ENCODE results near the gene GRIN2A. TPM values are rescaled to one million over a fixed set of nuclear protein-coding genes. Genes with fewer than 3 reads are reported as not detected.

GRIN2A gene
- polyA plus RNA-seq, 1 experiment, result not detected

GRCh38 chr16:10153985-10154384 is 28.2 kb downstream of the GRIN2A start:
- CTCF ChIA-PET, result no interaction called here
- no peak for DNase-seq (ENCODE audit: low read depth)
- H3K36me3 ChIP-seq (ENCODE audit: control insufficient read depth, insufficient read depth, low read length), result no peaks in the 10 kb centered on the region
- POLR2A ChIA-PET, result no interaction called here
- TF ChIP-seq CTCF (IDR thresholded peaks at IDR 0.05; ENCODE audit: insufficient read depth, low read depth, low read length), result no peak
- H3K27me3 ChIP-seq (ENCODE audit: control insufficient read depth, insufficient read depth, low read length), result peaks cover 1% of the 10 kb centered on the region; the same call in 1 of the 2 replicates
- no peak overlapping the region for H3K4me3 ChIP-seq (ENCODE audit: low read depth, low read length)

DNA sequence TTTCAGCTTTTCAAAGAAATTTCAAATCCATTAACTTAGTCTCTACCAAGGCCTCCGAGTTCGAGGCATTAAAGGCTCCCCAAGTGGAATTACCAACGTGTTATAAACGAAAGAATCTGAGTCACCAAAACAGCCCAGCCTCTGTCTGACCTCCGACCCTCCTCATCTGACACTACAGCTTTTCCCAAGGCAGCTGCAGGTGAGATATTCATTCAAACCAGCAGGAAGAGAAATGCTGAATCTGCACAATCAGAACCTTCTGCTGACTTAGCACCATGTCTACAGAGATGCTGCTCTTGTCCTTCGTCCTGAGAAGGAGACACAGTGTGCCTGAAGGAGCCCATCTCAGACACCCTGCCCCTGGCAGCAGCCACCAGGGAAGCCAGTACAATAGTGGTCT is 30.5 kb downstream of the GRIN2A start:
- TF ChIP-seq CTCF (IDR thresholded peaks at IDR 0.05; ENCODE audit: insufficient read depth, low read depth, low read length), result no peak
- CTCF ChIA-PET, result interaction anchor here (1.0 kb wide), 1 partner anchor 1013 kb away, joined by 4 read pairs; no protein-coding TSS in a partner anchor
- no peak for DNase-seq (ENCODE audit: low read depth)
- POLR2A ChIA-PET, result no interaction called here
- H3K27me3 ChIP-seq (ENCODE audit: control insufficient read depth, insufficient read depth, low read length), result peaks cover 1% of the 10 kb centered on the region; the same call in 1 of the 2 replicates
- no peaks in the 10 kb centered on the region for H3K36me3 ChIP-seq (ENCODE audit: control insufficient read depth, insufficient read depth, low read length)
- no peak overlapping the region for H3K4me3 ChIP-seq (ENCODE audit: low read depth, low read length)

DNA sequence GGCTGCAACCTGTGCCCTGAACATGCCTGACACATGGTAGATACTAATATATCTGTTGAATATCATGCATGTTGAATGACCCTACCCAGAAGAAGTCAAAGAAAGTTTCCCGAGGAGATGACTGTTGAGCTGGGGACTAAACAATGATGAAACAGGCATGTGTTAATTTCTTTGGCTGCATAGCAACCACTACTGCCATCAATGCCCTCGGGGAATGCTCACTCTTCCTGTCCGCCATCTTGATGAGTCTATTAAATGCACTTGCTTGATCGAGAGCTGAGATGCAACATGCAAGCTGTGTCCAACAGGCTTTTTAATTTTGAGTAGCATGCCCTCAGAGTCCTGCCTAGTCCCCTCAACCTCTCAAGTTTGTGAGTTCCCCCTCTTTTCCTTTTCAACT is 31.3 kb downstream of the GRIN2A start:
- CTCF ChIA-PET, result interaction anchor here (0.6 to 1.0 kb wide), 2 partner anchors 33 to 1012 kb away, joined by 4 read pairs; no protein-coding TSS in a partner anchor
- Histone ChIP-seq H3K36me3 (ENCODE audit: control insufficient read depth, insufficient read depth, low read length) (no peaks in the 10 kb centered on the region), H3K27me3 (ENCODE audit: control insufficient read depth, insufficient read depth, low read length) (peaks cover 1% of the 10 kb centered on the region; the same call in 1 of the 2 replicates), H3K4me3 (ENCODE audit: low read depth, low read length) (no peak overlapping the region)
- TF ChIP-seq CTCF (IDR thresholded peaks at IDR 0.05; ENCODE audit: insufficient read depth, low read depth, low read length), result no peak
- POLR2A ChIA-PET, result no interaction called here
- DNase-seq (ENCODE audit: low read depth), result no peak

- no peak for TF ChIP-seq CTCF (IDR thresholded peaks at IDR 0.05; ENCODE audit: insufficient read depth, low read depth, low read length)
- H3K27me3 ChIP-seq (ENCODE audit: control insufficient read depth, insufficient read depth, low read length), result peaks cover 1% of the 10 kb centered on the region; the same call in 1 of the 2 replicates
- H3K4me3 ChIP-seq (ENCODE audit: low read depth, low read length), result no peak overlapping the region
- POLR2A ChIA-PET, result no interaction called here
- no peak for DNase-seq (ENCODE audit: low read depth)
- H3K36me3 ChIP-seq (ENCODE audit: control insufficient read depth, insufficient read depth, low read length), result no peaks in the 10 kb centered on the region
- CTCF ChIA-PET, result no interaction called here
These were observed 36.6 kb downstream of the GRIN2A start for GRCh38 chr16:10145542-10146035.

- CTCF ChIA-PET, result no interaction called here
These were observed 40.6 kb downstream of the GRIN2A start for GRCh38 chr16:10141671-10142070.

More at GRCh38 chr16:10141671-10142070, 40.6 kb downstream of the GRIN2A start:
- H3K4me3 ChIP-seq (ENCODE audit: low read depth, low read length), result no peak overlapping the region
- DNase-seq (ENCODE audit: low read depth), result no peak
- no peaks in the 10 kb centered on the region for H3K27me3 ChIP-seq (ENCODE audit: control insufficient read depth, insufficient read depth, low read length)
- no peaks in the 10 kb centered on the region for H3K36me3 ChIP-seq (ENCODE audit: control insufficient read depth, insufficient read depth, low read length)
- POLR2A ChIA-PET, result no interaction called here
- no peak for TF ChIP-seq CTCF (IDR thresholded peaks at IDR 0.05; ENCODE audit: insufficient read depth, low read depth, low read length)
